DOHH2 (cell line): Measurements from ENCODE around the gene DCAF5.
"Not testable (repeated sequence)": the region's sequence is repeated elsewhere in the genome, so short reads cannot be mapped to it uniquely, and the experiment has no call there.

Experiments used
- H3F3A ChIP-seq: fragments of 200-600 bp; sonication (generic), shearing (Covaris generic); 2 replicates; pipeline ENCODE4 v1.6.0; 2016; ENCODE audit warnings: antibody characterized with exemption, mild to moderate bottlenecking; ENCODE audit not compliant: control insufficient read depth, insufficient read depth
- H3K27ac ChIP-seq: fragments of 200-600 bp; sonication (generic); 2 replicates; pipeline ENCODE4 v1.5.1; 2014; ENCODE audit warnings: low read depth, mild to moderate bottlenecking, low read length, moderate library complexity
- H3K27me3 ChIP-seq: fragments of 200-600 bp; sonication (generic); 2 replicates; pipeline ENCODE4 v1.6.1; 2014; ENCODE audit warnings: mild to moderate bottlenecking, low read length, mixed read lengths; ENCODE audit not compliant: control insufficient read depth
- H3K36me3 ChIP-seq: fragments of 200-600 bp; sonication (generic); 2 replicates; pipeline ENCODE4 v1.6.1; 2014; ENCODE audit warnings: mild to moderate bottlenecking, low read length, moderate library complexity, mixed read lengths; ENCODE audit not compliant: control insufficient read depth
- H3K4me1 ChIP-seq: fragments of 200-600 bp; sonication (generic); 2 replicates; pipeline ENCODE4 v1.6.1; 2014; ENCODE audit warnings: mild to moderate bottlenecking, low read length, mixed read lengths; ENCODE audit not compliant: control insufficient read depth
- H3K4me2 ChIP-seq: fragments of 200-600 bp; sonication (generic); 2 replicates; pipeline ENCODE4 v1.6.0; 2014; ENCODE audit warnings: mild to moderate bottlenecking, low read length, moderate library complexity
- H3K4me3 ChIP-seq: fragments of 200-600 bp; sonication (generic); 2 replicates; pipeline ENCODE4 v1.5.1; 2014; ENCODE audit warnings: mild to moderate bottlenecking, low read length, mixed read lengths
- H3K79me2 ChIP-seq: fragments of 200-600 bp; sonication (generic); 2 replicates; pipeline ENCODE4 v1.6.1; 2014; ENCODE audit warnings: mild to moderate bottlenecking, low read length, mixed read lengths; ENCODE audit not compliant: control insufficient read depth
- H3K9me2 ChIP-seq: fragments of 200-600 bp; sonication (generic); replicated peaks from 2 replicates; pipeline ENCODE4 v1.6.1; 2014; ENCODE audit warnings: mild to moderate bottlenecking, low read length, mixed read lengths; ENCODE audit not compliant: control insufficient read depth
- H3K9me3 ChIP-seq: fragments of 200-600 bp; sonication (generic); 2 replicates; pipeline ENCODE4 v1.6.1; 2014; ENCODE audit warnings: antibody characterized with exemption, low read length, mixed read lengths; ENCODE audit not compliant: control insufficient read depth, insufficient read depth
- H4K20me1 ChIP-seq: fragments of 200-600 bp; sonication (generic); 2 replicates; pipeline ENCODE4 v1.6.0; 2014; ENCODE audit warnings: low read depth, mild to moderate bottlenecking, antibody characterized with exemption, low read length, moderate library complexity; ENCODE audit not compliant: control insufficient read depth, insufficient read depth
- CTCF ChIP-seq: fragments of 200-600 bp; sonication (generic); IDR thresholded peaks from one replicate; pipeline ENCODE4 v1.5.1; 2014; ENCODE audit warnings: antibody characterized with exemption, mild to moderate bottlenecking, low read depth, low read length; ENCODE audit not compliant: poor library complexity, severe bottlenecking
- EZH2phosphoT487 ChIP-seq: fragments of 200-600 bp; sonication (generic); IDR thresholded peaks from 2 replicates; pipeline ENCODE4 v1.6.1; 2017; ENCODE audit warnings: borderline replicate concordance, mild to moderate bottlenecking, antibody characterized with exemption, low read length, moderate library complexity, mixed read lengths

The DCAF5 gene

GRCh38 chr14:69066396-69067171, 86.3 kb downstream of the DCAF5 start:
- Histone ChIP-seq H3K36me3 (peaks cover 25% of the 10 kb centered on the region), H3K4me1 (no peaks in the 10 kb centered on the region), H3K27me3 (no peaks in the 10 kb centered on the region), H4K20me1 (no peaks in the 10 kb centered on the region), H3K27ac (no peak overlapping the region), H3K4me3 (no peak overlapping the region), H3K79me2 (no peaks in the 10 kb centered on the region), H3F3A (no peaks in the 10 kb centered on the region), H3K9me3 (no peaks in the 10 kb centered on the region), H3K4me2 (no peak overlapping the region), H3K9me2 (no peaks in the 10 kb centered on the region)
- no peak for TF ChIP-seq CTCF
- TF ChIP-seq EZH2phosphoT487 = no peak

- H3K27me3 ChIP-seq, H3K4me3 ChIP-seq, H3K27ac ChIP-seq, H3K79me2 ChIP-seq, H3K4me2 ChIP-seq, H4K20me1 ChIP-seq, H3F3A ChIP-seq, H3K9me3 ChIP-seq, H3K4me1 ChIP-seq, H3K9me2 ChIP-seq: not testable (repeated sequence)
- H3K36me3 ChIP-seq = peaks cover 29% of the 10 kb centered on the region
These were observed 87.0 kb downstream of the DCAF5 start for GRCh38 chr14:69065934-69066333.

GRCh38 chr14:69064596-69064995, 88.3 kb downstream of the DCAF5 start:
- TF ChIP-seq EZH2phosphoT487 = no peak
- no peak for TF ChIP-seq CTCF
- Histone ChIP-seq H3K36me3 (peaks cover 29% of the 10 kb centered on the region), H3K4me1 (no peaks in the 10 kb centered on the region), H3K4me2 (no peak overlapping the region), H3K79me2 (no peaks in the 10 kb centered on the region), H3K9me2 (no peaks in the 10 kb centered on the region), H3F3A (no peaks in the 10 kb centered on the region), H3K27ac (no peak overlapping the region), H3K9me3 (no peaks in the 10 kb centered on the region), H3K4me3 (no peak overlapping the region), H4K20me1 (no peaks in the 10 kb centered on the region), H3K27me3 (no peaks in the 10 kb centered on the region)
